ENCODE data around the gene STXBP5L.

- TF ChIP-seq CTCF (conservative IDR thresholded peaks at IDR 0.05; ENCODE audit: low read depth, low read length) (no peak), RFX5 (IDR thresholded peaks at IDR 0.05; ENCODE audit: low read depth, low read length) (no peak), POLR2A (IDR thresholded peaks at IDR 0.05; ENCODE audit: low read depth, low read length) (no peak), RAD21 (IDR thresholded peaks at IDR 0.05; ENCODE audit: low read length) (no peak), MAFK (IDR thresholded peaks at IDR 0.05; ENCODE audit: low read depth, low read length) (no peak), CHD1 (IDR thresholded peaks at IDR 0.05; ENCODE audit: low read depth, low read length) (no peak), RCOR1 (IDR thresholded peaks at IDR 0.05; ENCODE audit: insufficient replicate concordance, low read length) (no peak), MAZ (IDR thresholded peaks at IDR 0.05; ENCODE audit: borderline replicate concordance, low read depth, low read length) (no peak), ELK1 (IDR thresholded peaks at IDR 0.05; ENCODE audit: borderline replicate concordance, low read depth, low read length) (no peak), NFE2L2 (IDR thresholded peaks at IDR 0.05; ENCODE audit: low read depth, low read length) (no peak), USF2 (IDR thresholded peaks at IDR 0.05; ENCODE audit: low read depth, low read length) (no peak)
Measured at GRCh38 chr3:120909602-120909878, 1.5 kb downstream of the STXBP5L start.
